ENCODE data around the gene LRSAM1. TPM values are rescaled to one million over a fixed set of nuclear protein-coding genes. Genes with fewer than 3 reads are reported as not detected.

The LRSAM1 gene
- total and polyA plus RNA-seq, 9 of the 15 experiments (the other 6 are each of a cell fraction or from before 2014, with no cell fraction given) = 0.07 to 16.2 (median 4.7) TPM

DNA sequence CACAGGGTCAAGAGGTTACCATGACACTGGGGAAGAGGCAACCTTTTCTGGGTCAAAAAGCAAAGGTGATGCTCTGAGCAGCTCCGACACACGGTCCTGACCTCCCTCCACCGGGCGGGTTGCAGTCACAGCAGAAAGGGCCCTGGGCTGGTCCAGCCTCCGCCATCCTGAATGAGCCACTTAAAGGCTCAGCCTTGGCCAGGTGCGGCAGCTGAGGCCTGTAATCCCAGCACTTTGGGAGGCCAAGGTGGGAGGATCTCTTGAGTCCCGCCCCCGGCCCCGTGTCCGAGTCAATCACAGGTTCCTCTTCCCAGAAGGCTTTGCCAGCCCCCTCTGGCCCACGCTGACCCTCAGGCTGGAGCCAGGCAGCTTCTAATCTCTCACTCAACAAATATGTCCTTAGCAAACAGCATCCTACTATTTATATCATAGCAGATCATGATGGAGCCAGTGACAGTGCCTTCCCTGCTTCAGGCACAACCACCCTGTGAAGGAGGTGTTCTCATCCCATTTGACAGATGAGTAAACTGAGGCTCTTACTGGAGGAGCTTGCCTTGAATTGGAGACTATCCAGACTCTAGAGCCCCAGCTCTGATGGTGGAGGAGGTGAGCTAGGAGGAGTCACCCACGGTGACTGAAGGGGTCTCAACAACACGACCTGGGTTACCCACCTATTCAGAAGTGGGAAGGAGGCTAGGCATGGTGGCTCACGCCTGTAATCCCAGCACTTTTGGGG lies 79.1 kb downstream of the LRSAM1 start:
- no peaks in the 10 kb centered on the region for H3K27me3 ChIP-seq (ENCODE audit: control insufficient read depth in 2 of 2, insufficient read depth in 2 of 2, low read length in 2 of 2)
- ChIA-PET CTCF (ENCODE audit: low intra/inter-chr PET ratio) (no interaction called here), POLR2A (no interaction called here)
- 75% methylated on average over 14 of the region's 14 CpGs for WGBS (ENCODE audit: insufficient coverage, low coverage, missing lambda C conversion rate)
- H3K79me2 ChIP-seq (ENCODE audit: control insufficient read depth, insufficient read depth, low read length) = no peaks in the 10 kb centered on the region; the same call in 2 of the 3 replicates
- H3K9me3 ChIP-seq (replicated peaks; ENCODE audit: control insufficient read depth, insufficient read depth, low read depth, low read length) = peaks cover 12% of the 10 kb centered on the region
- H2AFZ ChIP-seq (ENCODE audit: low read depth, low read length) = no peak overlapping the region
- FAIRE-seq (no peak), DNase-seq (ENCODE audit: extremely low read depth in 1 of 4, low spot score in 3 of 4) (no peak), ATAC-seq (no peak)
- H3K9ac ChIP-seq (ENCODE audit: insufficient read depth in 1 of 2, low read depth in 2 of 2, low read length in 2 of 2) = peak overlapping the region in 1 of 2 experiments; percentile 23; a peak in 1 of 4 replicates
- no peak overlapping the region for H3K4me2 ChIP-seq (ENCODE audit: insufficient read depth, low read length)
- no peaks in the 10 kb centered on the region for H3K9me1 ChIP-seq (ENCODE audit: control insufficient read depth, insufficient read depth, low read length)
- intact Hi-C loops (cut with micrococcal nuclease) (no loop called here), in situ Hi-C loops (cut with MboI) (no loop called here)
- H4K20me1 ChIP-seq (replicated peaks; ENCODE audit: control insufficient read depth, insufficient read depth, low read length) = no peaks in the 10 kb centered on the region
- H3K4me3 ChIP-seq = no peak overlapping the region
- BruUV-seq (replicated peaks) = no TSS peak
- TF ChIP-seq RBM25 (IDR thresholded peaks at IDR 0.05; ENCODE audit: low read depth, low read length, severe bottlenecking) = peak; percentile 68
- 0 out of 4 replicates have a peak, but pooled peaks of 1 of the 2 experiments have one; percentile 9 for TF ChIP-seq RCOR1 (IDR thresholded peaks at IDR 0.05; ENCODE audit: borderline replicate concordance in 1 of 2, low read depth in 2 of 2, low read length in 2 of 2)
- TF ChIP-seq SREBF1 (IDR thresholded peaks at IDR 0.05; ENCODE audit: borderline replicate concordance, low read depth, low read length) = no peak
- 0 out of 2 replicates have a peak, but pooled peaks have one; percentile 47 for TF ChIP-seq BCOR (IDR thresholded peaks at IDR 0.05)
- H3K27ac ChIP-seq (ENCODE audit: extremely low read depth, low read depth, low read length) = no peak overlapping the region
- H3K36me3 ChIP-seq (ENCODE audit: control insufficient read depth, insufficient read depth, low read length) = peaks cover 45% of the 10 kb centered on the region
- H3K4me1 ChIP-seq (replicated peaks in 1 of 2; ENCODE audit: control insufficient read depth in 2 of 2, insufficient read depth in 2 of 2, low read length in 2 of 2) = peaks cover 0 to 19% of the 10 kb centered on the region in 2 experiments; a peak in 1 of 5 replicates

DNA sequence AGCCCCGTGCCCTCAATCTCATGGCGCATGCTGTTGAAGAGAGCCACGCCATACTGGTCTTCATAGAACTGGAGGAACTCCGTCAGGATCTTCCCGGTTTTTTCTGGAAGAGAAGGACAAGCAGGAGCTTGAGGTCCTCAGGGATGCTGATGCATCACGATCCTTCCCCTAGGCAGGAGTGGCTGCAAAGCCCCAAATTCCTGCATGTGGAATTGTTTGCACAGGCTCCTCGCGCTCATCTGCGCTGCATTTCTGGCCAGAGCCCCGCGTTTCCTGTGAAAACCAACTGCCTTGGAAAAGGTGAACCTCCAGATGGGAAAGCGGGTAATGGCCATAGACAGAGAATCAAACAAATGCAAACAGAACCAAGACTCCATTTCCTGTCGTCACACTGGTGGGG lies 80.4 kb downstream of the LRSAM1 start:
- POLR2A ChIA-PET = interaction anchor here (0.7 kb wide), 1 partner anchor 9 kb away, joined by 4 read pairs; no protein-coding TSS in a partner anchor
- no peak for DNase-seq (ENCODE audit: extremely low read depth in 1 of 4, low spot score in 3 of 4)
- Histone ChIP-seq H2AFZ (ENCODE audit: low read depth, low read length) (no peak overlapping the region), H3K9me1 (ENCODE audit: control insufficient read depth, insufficient read depth, low read length) (no peaks in the 10 kb centered on the region), H4K20me1 (replicated peaks; ENCODE audit: control insufficient read depth, insufficient read depth, low read length) (no peaks in the 10 kb centered on the region), H3K4me1 (replicated peaks in 1 of 2; ENCODE audit: control insufficient read depth in 2 of 2, insufficient read depth in 2 of 2, low read length in 2 of 2) (peaks cover 0 to 28% of the 10 kb centered on the region in 2 experiments; a peak in 1 of 5 replicates), H3K9ac (ENCODE audit: insufficient read depth in 1 of 2, low read depth in 2 of 2, low read length in 2 of 2) (peak overlapping the region in 1 of 2 experiments; percentile 53; a peak in 1 of 4 replicates), H3K4me3 (no peak overlapping the region), H3K4me2 (ENCODE audit: insufficient read depth, low read length) (no peak overlapping the region), H3K27me3 (ENCODE audit: control insufficient read depth in 2 of 2, insufficient read depth in 2 of 2, low read length in 2 of 2) (no peaks in the 10 kb centered on the region), H3K36me3 (ENCODE audit: control insufficient read depth, insufficient read depth, low read length) (peaks cover 36% of the 10 kb centered on the region; the same call in 2 of the 3 replicates), H3K79me2 (ENCODE audit: control insufficient read depth, insufficient read depth, low read length) (no peaks in the 10 kb centered on the region; the same call in 2 of the 3 replicates), H3K27ac (ENCODE audit: extremely low read depth, low read depth, low read length) (no peak overlapping the region; the same call in 2 of the 3 replicates), H3K9me3 (replicated peaks; ENCODE audit: control insufficient read depth, insufficient read depth, low read depth, low read length) (peaks cover 2% of the 10 kb centered on the region; the same call in 1 of the 2 replicates)
- peak; percentile 40 for FAIRE-seq
- intact Hi-C loops (cut with micrococcal nuclease) (no loop called here), in situ Hi-C loops (cut with MboI) (no loop called here)
- BruUV-seq (replicated peaks) = no TSS peak
- ATAC-seq = no peak
- WGBS (ENCODE audit: insufficient coverage, low coverage, missing lambda C conversion rate) = 87% methylated on average over 13 of the region's 13 CpGs
- CTCF ChIA-PET (ENCODE audit: low intra/inter-chr PET ratio) = no interaction called here
- no peak for TF ChIP-seq CBX5 (IDR thresholded peaks at IDR 0.05; ENCODE audit: borderline replicate concordance, low read depth)
- TF ChIP-seq, protein P1, sequence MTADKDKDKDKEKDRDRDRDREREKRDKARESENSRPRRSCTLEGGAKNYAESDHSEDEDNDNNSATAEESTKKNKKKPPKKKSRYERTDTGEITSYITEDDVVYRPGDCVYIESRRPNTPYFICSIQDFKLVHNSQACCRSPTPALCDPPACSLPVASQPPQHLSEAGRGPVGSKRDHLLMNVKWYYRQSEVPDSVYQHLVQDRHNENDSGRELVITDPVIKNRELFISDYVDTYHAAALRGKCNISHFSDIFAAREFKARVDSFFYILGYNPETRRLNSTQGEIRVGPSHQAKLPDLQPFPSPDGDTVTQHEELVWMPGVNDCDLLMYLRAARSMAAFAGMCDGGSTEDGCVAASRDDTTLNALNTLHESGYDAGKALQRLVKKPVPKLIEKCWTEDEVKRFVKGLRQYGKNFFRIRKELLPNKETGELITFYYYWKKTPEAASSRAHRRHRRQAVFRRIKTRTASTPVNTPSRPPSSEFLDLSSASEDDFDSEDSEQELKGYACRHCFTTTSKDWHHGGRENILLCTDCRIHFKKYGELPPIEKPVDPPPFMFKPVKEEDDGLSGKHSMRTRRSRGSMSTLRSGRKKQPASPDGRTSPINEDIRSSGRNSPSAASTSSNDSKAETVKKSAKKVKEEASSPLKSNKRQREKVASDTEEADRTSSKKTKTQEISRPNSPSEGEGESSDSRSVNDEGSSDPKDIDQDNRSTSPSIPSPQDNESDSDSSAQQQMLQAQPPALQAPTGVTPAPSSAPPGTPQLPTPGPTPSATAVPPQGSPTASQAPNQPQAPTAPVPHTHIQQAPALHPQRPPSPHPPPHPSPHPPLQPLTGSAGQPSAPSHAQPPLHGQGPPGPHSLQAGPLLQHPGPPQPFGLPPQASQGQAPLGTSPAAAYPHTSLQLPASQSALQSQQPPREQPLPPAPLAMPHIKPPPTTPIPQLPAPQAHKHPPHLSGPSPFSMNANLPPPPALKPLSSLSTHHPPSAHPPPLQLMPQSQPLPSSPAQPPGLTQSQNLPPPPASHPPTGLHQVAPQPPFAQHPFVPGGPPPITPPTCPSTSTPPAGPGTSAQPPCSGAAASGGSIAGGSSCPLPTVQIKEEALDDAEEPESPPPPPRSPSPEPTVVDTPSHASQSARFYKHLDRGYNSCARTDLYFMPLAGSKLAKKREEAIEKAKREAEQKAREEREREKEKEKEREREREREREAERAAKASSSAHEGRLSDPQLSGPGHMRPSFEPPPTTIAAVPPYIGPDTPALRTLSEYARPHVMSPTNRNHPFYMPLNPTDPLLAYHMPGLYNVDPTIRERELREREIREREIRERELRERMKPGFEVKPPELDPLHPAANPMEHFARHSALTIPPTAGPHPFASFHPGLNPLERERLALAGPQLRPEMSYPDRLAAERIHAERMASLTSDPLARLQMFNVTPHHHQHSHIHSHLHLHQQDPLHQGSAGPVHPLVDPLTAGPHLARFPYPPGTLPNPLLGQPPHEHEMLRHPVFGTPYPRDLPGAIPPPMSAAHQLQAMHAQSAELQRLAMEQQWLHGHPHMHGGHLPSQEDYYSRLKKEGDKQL (CRISPR knock-in tag; IDR thresholded peaks at IDR 0.05; ENCODE audit: borderline replicate concordance) = no peak
- no peak for TF ChIP-seq RFX1 (IDR thresholded peaks at IDR 0.05)

Data from K562 (cell line).